VCaP (cell line): Measurements from ENCODE around the gene CPPED1.
A peak's percentile ranks its signal among the peaks of the same experiment; 100 is the strongest.
"Not testable (repeated sequence)": the region's sequence is repeated elsewhere in the genome, so short reads cannot be mapped to it uniquely, and the experiment has no call there.

Experiments
- H3K27ac ChIP-seq: fragments of 450-650 bp; 2 replicates; pipeline ENCODE4 v1.5.1; 2017
- TF ChIP-seq, protein P1 (sequence below): fragments of 450-650 bp; conservative IDR thresholded peaks from 2 replicates; pipeline ENCODE4 v1.5.1; 2017; ENCODE audit warnings: mild to moderate bottlenecking, moderate library complexity

Gene CPPED1

DNA sequence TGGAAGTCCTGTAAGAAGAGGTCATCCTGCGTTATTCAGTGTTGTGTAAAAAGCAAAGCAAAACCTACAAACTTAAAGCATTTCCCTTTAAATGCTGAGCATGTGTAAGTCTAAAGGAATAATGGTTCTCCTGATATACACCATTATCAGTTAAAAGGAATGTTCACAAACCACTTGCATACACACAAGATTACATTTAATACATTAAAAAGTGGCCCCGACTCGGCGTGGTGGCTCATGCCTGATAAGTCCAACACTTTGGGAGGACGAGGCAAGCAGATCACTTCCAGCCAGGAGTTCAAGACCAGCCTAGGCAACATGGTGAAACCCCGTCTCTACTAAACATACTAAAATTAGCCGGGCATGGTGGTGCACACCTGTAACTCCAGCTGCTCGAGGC is 30.5 kb downstream of the CPPED1 start:
- TF ChIP-seq, protein P1, sequence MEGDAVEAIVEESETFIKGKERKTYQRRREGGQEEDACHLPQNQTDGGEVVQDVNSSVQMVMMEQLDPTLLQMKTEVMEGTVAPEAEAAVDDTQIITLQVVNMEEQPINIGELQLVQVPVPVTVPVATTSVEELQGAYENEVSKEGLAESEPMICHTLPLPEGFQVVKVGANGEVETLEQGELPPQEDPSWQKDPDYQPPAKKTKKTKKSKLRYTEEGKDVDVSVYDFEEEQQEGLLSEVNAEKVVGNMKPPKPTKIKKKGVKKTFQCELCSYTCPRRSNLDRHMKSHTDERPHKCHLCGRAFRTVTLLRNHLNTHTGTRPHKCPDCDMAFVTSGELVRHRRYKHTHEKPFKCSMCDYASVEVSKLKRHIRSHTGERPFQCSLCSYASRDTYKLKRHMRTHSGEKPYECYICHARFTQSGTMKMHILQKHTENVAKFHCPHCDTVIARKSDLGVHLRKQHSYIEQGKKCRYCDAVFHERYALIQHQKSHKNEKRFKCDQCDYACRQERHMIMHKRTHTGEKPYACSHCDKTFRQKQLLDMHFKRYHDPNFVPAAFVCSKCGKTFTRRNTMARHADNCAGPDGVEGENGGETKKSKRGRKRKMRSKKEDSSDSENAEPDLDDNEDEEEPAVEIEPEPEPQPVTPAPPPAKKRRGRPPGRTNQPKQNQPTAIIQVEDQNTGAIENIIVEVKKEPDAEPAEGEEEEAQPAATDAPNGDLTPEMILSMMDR = no peak

DNA sequence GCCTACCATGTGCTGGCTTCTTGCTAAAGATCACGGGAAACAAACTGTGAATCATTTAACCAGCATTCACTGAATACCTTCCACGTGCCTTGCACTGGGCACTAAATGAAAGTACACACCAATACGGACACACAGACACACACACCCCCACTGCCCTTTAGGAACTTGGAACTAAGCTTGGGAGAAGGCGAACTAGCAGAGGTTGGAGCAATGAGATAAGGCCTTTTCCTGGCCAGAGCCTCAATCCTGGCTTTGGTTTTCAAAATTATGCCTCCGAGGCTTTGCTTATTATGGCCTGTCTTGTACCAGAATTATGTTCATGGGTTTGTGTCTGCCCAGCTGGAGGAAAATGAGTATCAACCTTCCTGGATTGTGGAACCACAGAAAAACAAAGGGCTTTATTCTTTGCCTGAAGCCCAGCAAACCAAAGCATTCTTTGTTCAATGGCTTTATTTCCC is 32.3 kb downstream of the CPPED1 start:
- TF ChIP-seq, protein P1 = no peak

More for the DNA sequence above, 30.5 kb downstream of the CPPED1 start:
- H3K27ac ChIP-seq = no peak overlapping the region

DNA sequence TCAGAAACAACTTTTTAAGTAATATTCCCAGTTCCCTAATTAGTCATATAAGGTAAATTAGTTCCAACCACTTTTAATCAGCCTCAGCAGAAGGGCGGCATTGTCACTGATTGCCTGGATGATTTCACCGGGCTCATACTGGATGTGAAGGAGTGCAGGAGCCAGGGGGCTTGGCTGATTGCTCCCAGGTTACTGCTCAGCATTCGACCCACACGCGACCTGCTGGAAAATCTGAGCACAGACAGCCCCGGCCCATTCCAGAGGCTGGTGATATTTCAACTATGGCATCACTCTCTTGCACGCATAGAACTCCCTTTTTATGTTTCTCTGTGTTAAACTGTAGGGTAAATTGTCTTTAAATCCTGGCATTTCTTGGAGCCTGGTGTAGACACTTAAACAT is 34.2 kb downstream of the CPPED1 start:
- TF ChIP-seq, protein P1 = no peak

More for the DNA sequence above, 32.3 kb downstream of the CPPED1 start:
- no peak overlapping the region for H3K27ac ChIP-seq

DNA sequence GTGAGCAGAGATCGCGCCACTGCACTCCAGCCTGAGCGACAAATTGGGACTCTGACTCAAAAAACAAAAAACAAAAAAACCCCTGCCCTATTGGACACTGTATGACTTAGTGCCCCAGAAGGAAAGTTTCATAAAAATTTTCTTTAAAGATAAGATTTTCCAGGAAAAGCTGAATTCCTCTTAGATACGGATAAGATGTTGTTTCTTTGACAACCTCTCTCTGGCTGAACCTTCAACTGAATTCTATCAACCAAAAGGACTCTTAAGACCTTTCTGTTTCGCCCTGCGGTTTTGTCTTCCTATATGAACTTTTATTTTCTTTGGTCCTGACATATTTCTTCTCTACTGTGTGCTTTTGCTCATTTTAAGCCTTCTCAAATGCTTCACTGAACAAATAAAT is 35.8 kb downstream of the CPPED1 start:
- TF ChIP-seq, protein P1 = no peak
- no peak overlapping the region for H3K27ac ChIP-seq

More for the DNA sequence above, 34.2 kb downstream of the CPPED1 start:
- no peak overlapping the region for H3K27ac ChIP-seq

DNA sequence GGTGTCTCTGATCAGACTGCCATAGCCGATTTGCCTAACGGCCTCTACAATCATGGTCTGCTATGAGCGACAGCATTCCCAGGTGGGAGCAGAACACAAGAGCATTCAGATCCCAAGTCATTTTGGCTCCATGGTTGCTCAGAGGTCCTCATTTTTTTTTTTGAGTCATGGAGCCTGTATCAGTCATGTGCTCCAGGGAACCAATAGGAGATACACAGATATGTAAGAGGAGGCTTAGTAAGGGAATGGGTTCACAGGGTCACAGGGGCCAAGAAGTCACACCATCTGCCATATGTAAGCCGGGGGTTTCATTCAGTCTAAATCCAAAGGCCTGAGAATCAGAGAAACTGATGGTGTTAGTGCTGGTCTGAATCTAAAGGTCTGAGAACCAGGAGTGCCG is 36.8 kb downstream of the CPPED1 start:
- TF ChIP-seq, protein P1 = no peak
- no peak overlapping the region for H3K27ac ChIP-seq

DNA sequence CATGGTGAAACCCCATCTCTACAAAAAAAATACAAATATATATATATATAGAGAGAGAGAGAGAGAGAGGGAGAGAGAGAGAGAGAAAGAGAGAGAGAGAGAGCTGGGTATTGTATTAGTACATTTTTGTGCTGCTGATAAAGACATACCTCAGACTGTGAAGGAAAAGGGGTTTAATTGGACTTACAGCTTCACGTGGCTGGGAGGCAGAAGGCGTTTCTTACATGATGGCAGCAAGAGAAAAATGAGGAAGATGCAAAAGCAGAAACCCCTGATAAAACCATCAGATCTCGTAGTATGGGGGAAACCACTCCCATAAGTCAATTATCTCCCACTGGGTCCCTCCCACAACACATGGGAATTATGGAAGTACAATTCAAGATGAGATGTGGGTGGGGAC is 37.5 kb downstream of the CPPED1 start:
- not testable (repeated sequence) for H3K27ac ChIP-seq

DNA sequence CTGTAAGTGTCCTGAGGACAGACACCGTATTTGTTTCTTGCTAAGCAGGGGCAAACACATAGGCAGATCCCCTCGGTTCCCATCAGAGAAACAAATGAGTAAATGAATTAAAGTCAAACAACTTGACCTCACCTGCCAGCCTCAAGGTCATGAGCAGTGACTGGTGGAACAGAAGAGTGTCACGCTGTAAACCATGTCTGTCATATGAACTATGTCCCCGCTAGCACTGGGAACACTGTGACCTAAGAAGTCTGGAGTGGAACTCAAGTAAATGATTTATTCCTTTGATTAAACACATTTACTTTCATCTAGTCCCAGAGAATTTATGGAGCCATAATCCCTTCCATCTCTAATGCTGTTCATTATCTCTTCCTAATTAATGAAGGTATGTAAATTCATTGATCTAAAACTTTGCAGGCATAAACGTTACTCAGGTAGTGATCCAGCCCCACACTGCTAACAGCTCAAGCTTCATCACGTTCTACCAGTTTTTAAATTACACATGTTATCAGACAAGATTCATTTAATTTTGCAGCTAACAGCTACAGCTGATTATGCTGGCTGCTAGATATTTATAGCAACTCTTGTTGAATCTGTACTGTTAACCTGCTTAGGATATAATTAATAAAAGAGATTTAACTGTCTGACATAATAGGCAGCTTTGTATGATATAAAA is 38.7 kb downstream of the CPPED1 start:
- TF ChIP-seq, protein P1 = no peak
- no peak overlapping the region; the same call in 1 of the 2 replicates for H3K27ac ChIP-seq

DNA sequence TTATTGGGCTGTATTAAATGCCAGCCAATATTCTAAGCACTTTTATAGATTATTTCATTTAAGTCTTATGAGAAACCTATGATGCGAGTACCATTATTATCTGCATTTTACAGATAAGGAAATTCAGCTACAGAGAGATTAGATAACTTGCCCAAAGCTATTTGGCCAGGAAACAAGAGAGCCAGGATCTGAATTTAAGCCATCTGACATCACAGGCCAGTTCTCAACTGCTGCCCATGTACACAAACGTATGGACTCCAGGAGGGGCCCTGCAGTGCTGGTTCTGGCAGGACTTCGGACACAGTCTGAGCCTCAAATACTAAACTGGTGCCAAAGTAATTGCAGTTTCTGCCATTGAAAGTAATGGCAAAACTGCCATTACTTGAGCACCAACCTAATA is 40.2 kb downstream of the CPPED1 start:
- TF ChIP-seq, protein P1 = no peak
- peak overlapping the region; percentile 15; the same call in 1 of the 2 replicates for H3K27ac ChIP-seq
